IMR-90 (cell line): ENCODE data around the gene TMPRSS5. TPM values are rescaled to one million over a fixed set of nuclear protein-coding genes. Genes with fewer than 3 reads are reported as not detected.

Experiments used
- ATAC-seq: fragments of 200-7000 bp; cut with Tn5 transposase; 2 replicates; pipeline ENCODE4 v1.9.1; 2020; ENCODE audit warnings: low read depth, mild to moderate bottlenecking, moderate library complexity
- BruUV-seq: library from RNA; stranded (reverse); fragments of 400-500 nt; replicated peaks from 2 replicates; lab custom pipeline; 2021; lab: Mats Ljungman, UMichigan
- CTCF ChIA-PET: fragments of 300-600 bp; formaldehyde crosslinking; extraction: SDS; loops from one replicate; lab custom pipeline; 2021; ENCODE audit warnings: antibody characterized with exemption; lab: Yijun Ruan, JAX
- POLR2A ChIA-PET: fragments of 300-600 bp; sonication (Branson Sonifier 250); formaldehyde crosslinking; loops from one replicate; lab custom pipeline; 2022; ENCODE audit warnings: antibody characterized with exemption; ENCODE audit not compliant: unreplicated experiment; lab: Charles Lee
- DNase-seq: peaks from one replicate; pipeline ENCODE4 v3.0.0; 2013
- H2AFZ ChIP-seq: replicated peaks from 2 replicates; pipeline ENCODE3; 2013; ENCODE audit warnings: low read length, mild to moderate bottlenecking; ENCODE audit not compliant: poor library complexity
- H2AK5ac ChIP-seq: 2 replicates; pipeline ENCODE4 v1.6.1; 2013; ENCODE audit warnings: low read depth, low read length, inconsistent platforms
- H2AK9ac ChIP-seq: replicated peaks from 2 replicates; pipeline ENCODE3; 2013; ENCODE audit warnings: mild to moderate bottlenecking, low read depth, low read length, moderate library complexity; ENCODE audit not compliant: poor library complexity
- H2BK120ac ChIP-seq: 2 replicates; pipeline ENCODE4 v1.6.1; 2013; ENCODE audit warnings: low read depth, low read length, inconsistent platforms
- H2BK15ac ChIP-seq: 3 replicates; pipeline ENCODE4 v1.6.1; 2013; ENCODE audit warnings: low read depth, low read length, inconsistent platforms
- H2BK20ac ChIP-seq: 2 replicates; pipeline ENCODE4 v1.6.1; 2013; ENCODE audit warnings: low read depth, mild to moderate bottlenecking, inconsistent platforms, low read length, moderate library complexity
- H2BK5ac ChIP-seq: 2 replicates; pipeline ENCODE4 v1.6.1; 2013; ENCODE audit warnings: mild to moderate bottlenecking, low read depth, low read length, inconsistent platforms; ENCODE audit not compliant: poor library complexity, severe bottlenecking
- H3K14ac ChIP-seq: replicated peaks from 2 replicates; pipeline ENCODE4 v1.6.1; 2013; ENCODE audit warnings: low read depth, low read length, inconsistent platforms
- H3K18ac ChIP-seq: 2 replicates; pipeline ENCODE4 v1.6.1; 2013; ENCODE audit warnings: low read depth, low read length, control low read depth
- H3K23ac ChIP-seq: 2 replicates; pipeline ENCODE4 v1.6.1; 2013; ENCODE audit warnings: low read depth, low read length, inconsistent platforms
- H3K27ac ChIP-seq: 2 replicates; pipeline ENCODE4 v1.5.1; 2013; ENCODE audit warnings: mild to moderate bottlenecking, control low read depth, low read length; ENCODE audit not compliant: insufficient read depth
- H3K27me3 ChIP-seq: 2 replicates; pipeline ENCODE4 v1.6.1; 2013; ENCODE audit warnings: low read length; ENCODE audit not compliant: control insufficient read depth, insufficient read depth
- H3K36me3 ChIP-seq: 2 replicates; pipeline ENCODE4 v1.6.1; 2013; ENCODE audit warnings: low read length, mixed read lengths; ENCODE audit not compliant: control insufficient read depth, insufficient read depth
- H3K4ac ChIP-seq: 2 replicates; pipeline ENCODE4 v1.6.1; 2013; ENCODE audit warnings: low read depth, low read length, inconsistent platforms
- H3K4me1 ChIP-seq: 2 replicates; pipeline ENCODE4 v1.6.1; 2013; ENCODE audit warnings: low read length, mixed read lengths; ENCODE audit not compliant: control insufficient read depth, insufficient read depth
- H3K4me2 ChIP-seq: 2 replicates; pipeline ENCODE4 v1.6.1; 2013; ENCODE audit warnings: low read depth, mild to moderate bottlenecking, control low read depth, low read length, moderate library complexity
- H3K4me3 ChIP-seq: 2 replicates; pipeline ENCODE4 v1.5.1; 2013; ENCODE audit warnings: low read depth, mild to moderate bottlenecking, control low read depth, low read length, moderate library complexity; ENCODE audit not compliant: insufficient read depth
- H3K56ac ChIP-seq: 2 replicates; pipeline ENCODE4 v1.6.1; 2013; ENCODE audit warnings: low read length, inconsistent platforms; ENCODE audit not compliant: insufficient read depth; ENCODE audit errors: extremely low read depth
- H3K79me1 ChIP-seq, 2 experiments: 2 replicates each; pipeline ENCODE4 v1.6.1; 2013; ENCODE audit warnings: low read length in 2 of 2, inconsistent platforms in 1 of 2, low read depth in 1 of 2
- H3K9ac ChIP-seq: 2 replicates; pipeline ENCODE4 v1.6.1; 2013; ENCODE audit warnings: low read depth, low read length, control low read depth
- H3K9me1 ChIP-seq: 2 replicates; pipeline ENCODE4 v1.6.1; 2013; ENCODE audit warnings: low read length, inconsistent platforms; ENCODE audit not compliant: insufficient read depth
- H3K9me3 ChIP-seq: 2 replicates; pipeline ENCODE4 v1.6.1; 2013; ENCODE audit warnings: low read length; ENCODE audit not compliant: control insufficient read depth, insufficient read depth
- H4K20me1 ChIP-seq: 2 replicates; pipeline ENCODE4 v1.6.1; 2013; ENCODE audit warnings: low read length, inconsistent platforms; ENCODE audit not compliant: insufficient read depth
- H4K5ac ChIP-seq: 2 replicates; pipeline ENCODE4 v1.6.1; 2013; ENCODE audit warnings: mild to moderate bottlenecking, low read depth, low read length, control low read depth
- H4K8ac ChIP-seq, 2 experiments: 2 replicates each; pipeline ENCODE4 v1.6.1; 2013; ENCODE audit warnings: low read depth in 2 of 2, low read length in 2 of 2, control low read depth in 1 of 2, inconsistent platforms in 1 of 2
- H4K91ac ChIP-seq: 2 replicates; pipeline ENCODE4 v1.6.1; 2013; ENCODE audit warnings: low read depth, low read length, inconsistent platforms; ENCODE audit not compliant: insufficient read depth
- BHLHE40 ChIP-seq: fragments of 150-350 bp; IDR thresholded peaks from 2 replicates; pipeline ENCODE4 v1.6.1; 2016; ENCODE audit warnings: mild to moderate bottlenecking, low read depth, low read length
- FOS ChIP-seq: fragments of 150-350 bp; IDR thresholded peaks from 2 replicates; pipeline ENCODE4 v1.6.1; 2016; ENCODE audit warnings: low read depth, low read length
- MAFK ChIP-seq: IDR thresholded peaks from 2 replicates; pipeline ENCODE4 v1.6.1; 2012; ENCODE audit warnings: low read depth, low read length, improper control_type of control experiment
- MXI1 ChIP-seq: IDR thresholded peaks from 2 replicates; pipeline ENCODE4 v1.6.1; 2012; ENCODE audit warnings: low read depth, mild to moderate bottlenecking, low read length, moderate library complexity, borderline replicate concordance
- POLR2A ChIP-seq: IDR thresholded peaks from 2 replicates; pipeline ENCODE4 v1.6.1; 2012; ENCODE audit warnings: mild to moderate bottlenecking, low read depth, low read length
- RFX5 ChIP-seq: IDR thresholded peaks from 2 replicates; pipeline ENCODE4 v1.8.0; 2012; ENCODE audit warnings: low read depth, mild to moderate bottlenecking, low read length, moderate library complexity
- USF2 ChIP-seq: fragments of 150-350 bp; IDR thresholded peaks from 2 replicates; pipeline ENCODE4 v1.6.1; 2017; ENCODE audit warnings: mild to moderate bottlenecking, antibody characterized with exemption, low read length, low read depth
- WGBS, 2 experiments: methylation state at CpG; one replicate each; pipeline versions ENCODE4 v1.1.5 to v1.1.7; 2013; ENCODE audit warnings: missing lambda C conversion rate in 2 of 2; ENCODE audit not compliant: insufficient read length in 1 of 2; ENCODE audit errors: extremely low coverage in 2 of 2; 5-methylcytosine and 5-hydroxymethylcytosine counted together
- dilution Hi-C: fragments of 300-500 bp; cut with HindIII; formaldehyde crosslinking; loops from one replicate; pipeline ENCODE4 v1.14.3; 2018; ENCODE audit warnings: low sequenced_read_pairs; ENCODE audit not compliant: unreplicated experiment
- in situ Hi-C: fragments of 300-500 bp; cut with MboI; formaldehyde crosslinking; loops from 3 replicates; pipeline ENCODE4 v1.14.3; 2019; ENCODE audit warnings: low sequenced_read_pairs, inconsistent platforms, mixed read lengths
- intact Hi-C: fragments of 100-400 bp; cut with micrococcal nuclease; formaldehyde crosslinking; loops from 2 replicates; pipeline ENCODE4 v1.10.0; 2022
- polyA plus RNA-seq, 3 experiments: library from polyadenylated mRNA; depleted of rRNA; stranded (reverse); fragments of >200 nt; gene quantifications; 2 replicates each; pipeline ENCODE4 v1.2.3, GENCODE V29; 2012; ENCODE audit warnings: low replicate concordance in 1 of 3
- total RNA-seq: library from RNA; depleted of rRNA; stranded (reverse); fragments of >200 nt; gene quantifications from 2 replicates; pipeline ENCODE4 v1.2.3, GENCODE V29; 2012

TMPRSS5 gene
- total and polyA plus RNA-seq, 2 of the 4 experiments (the other 2 are of a cell fraction) = under 0.01 to 0.24 TPM

GRCh38 chr11:113695207-113695606 lies 10.9 kb downstream of the TMPRSS5 start:
- no peak overlapping the region for H2BK120ac ChIP-seq
- H3K4me2 ChIP-seq = no peak overlapping the region
- H3K18ac ChIP-seq = no peak overlapping the region
- no peak overlapping the region for H2AFZ ChIP-seq
- no peaks in the 10 kb centered on the region for H3K9me3 ChIP-seq
- no peak overlapping the region for H3K9ac ChIP-seq
- intact Hi-C loops = no loop called here
- no peak overlapping the region for H2BK15ac ChIP-seq
- H4K91ac ChIP-seq = no peak overlapping the region
- DNase-seq (no peak), ATAC-seq (no peak)
- dilution Hi-C loops = no loop called here
- POLR2A ChIA-PET = no interaction called here
- in situ Hi-C loops = no loop called here
- H3K36me3 ChIP-seq = no peaks in the 10 kb centered on the region
- no peak overlapping the region for H2BK5ac ChIP-seq
- H4K8ac ChIP-seq = no peak overlapping the region
- H3K27ac ChIP-seq = no peak overlapping the region
- no peak overlapping the region for H3K4ac ChIP-seq
- no peak overlapping the region for H3K4me3 ChIP-seq
- TF ChIP-seq USF2 (no peak), MXI1 (no peak), RFX5 (no peak), MAFK (no peak), POLR2A (no peak), FOS (no peak), BHLHE40 (no peak)
- WGBS, 2 experiments = no CpG with 5 or more reads among the region's 4 CpGs
- no peak overlapping the region for H3K14ac ChIP-seq
- no peak overlapping the region for H2BK20ac ChIP-seq
- peak overlapping the region; percentile 59 for H2AK9ac ChIP-seq
- no TSS peak for BruUV-seq
- H3K9me1 ChIP-seq = peaks cover 9% of the 10 kb centered on the region; the same call in 1 of the 2 replicates
- H3K4me1 ChIP-seq = no peaks in the 10 kb centered on the region; the same call in 1 of the 2 replicates
- no peaks in the 10 kb centered on the region for H4K20me1 ChIP-seq
- no peaks in the 10 kb centered on the region; the same call in 1 of the 2 replicates for H3K27me3 ChIP-seq
- H4K5ac ChIP-seq = no peak overlapping the region
- CTCF ChIA-PET = no interaction called here
- no peak overlapping the region for H2AK5ac ChIP-seq
- H3K79me1 ChIP-seq = no peaks in the 10 kb centered on the region
- H3K23ac ChIP-seq = no peak overlapping the region
- H3K56ac ChIP-seq = no peak overlapping the region
